ENCODE measurements around the gene TEX264.

- no peak for TF ChIP-seq ZNF565 (CRISPR knock-in tag; conservative IDR thresholded peaks at IDR 0.05; ENCODE audit: low read depth)
- TF ChIP-seq ARNTL (CRISPR knock-in tag; IDR thresholded peaks at IDR 0.05; ENCODE audit: borderline replicate concordance, low read depth) = no peak
- no peak for TF ChIP-seq RARB (CRISPR knock-in tag; IDR thresholded peaks at IDR 0.05)
Measured at GRCh38 chr3:51750878-51751277, 79.8 kb downstream of the TEX264 start.

Measured in SK-N-SH treated with all-trans-retinoic acid at 6 μM for 48 hours (cell line).